Measurements from ENCODE around the gene JMY. TPM values are rescaled to one million over a fixed set of nuclear protein-coding genes. Genes with fewer than 3 reads are reported as not detected.

Gene JMY
- polyA plus RNA-seq, 1 of the 3 experiments (the other 2 are of a cell fraction), result 1.7 TPM

- Histone ChIP-seq H3K9ac (no peak overlapping the region), H3F3A (replicated peaks; ENCODE audit: insufficient read depth) (no peaks in the 10 kb centered on the region), H3K27ac (ENCODE audit: low read depth in 2 of 2, low read length in 1 of 2) (no peak overlapping the region), H4K20me1 (ENCODE audit: insufficient read depth) (no peaks in the 10 kb centered on the region), H3K4me2 (no peak overlapping the region), H3K4me1 (ENCODE audit: control insufficient read depth in 1 of 2, insufficient read depth in 2 of 2, low read depth in 1 of 2, low read length in 1 of 2) (no peaks in the 10 kb centered on the region; a peak in 1 of 4 replicates), H3K27me3 (ENCODE audit: insufficient read depth) (no peaks in the 10 kb centered on the region), H3K9me2 (no peaks in the 10 kb centered on the region), H2AFZ (ENCODE audit: low read depth) (no peak overlapping the region), H3K36me3 (replicated peaks in 1 of 2; ENCODE audit: control insufficient read depth in 1 of 2, insufficient read depth in 2 of 2, low read length in 1 of 2) (no peaks in the 10 kb centered on the region), H3K4me3 (ENCODE audit: low read depth in 2 of 2, low read length in 1 of 2) (no peak overlapping the region), H3K9me3 (no peaks in the 10 kb centered on the region), H3K79me2 (ENCODE audit: insufficient read depth) (no peaks in the 10 kb centered on the region)
- ChIA-PET POLR2A (no interaction called here), CTCF (interaction anchor here (0.7 kb wide), 2 partner anchors 118 to 850 kb away, joined by 3 read pairs; no protein-coding TSS in a partner anchor)
- TF ChIP-seq, protein P1, sequence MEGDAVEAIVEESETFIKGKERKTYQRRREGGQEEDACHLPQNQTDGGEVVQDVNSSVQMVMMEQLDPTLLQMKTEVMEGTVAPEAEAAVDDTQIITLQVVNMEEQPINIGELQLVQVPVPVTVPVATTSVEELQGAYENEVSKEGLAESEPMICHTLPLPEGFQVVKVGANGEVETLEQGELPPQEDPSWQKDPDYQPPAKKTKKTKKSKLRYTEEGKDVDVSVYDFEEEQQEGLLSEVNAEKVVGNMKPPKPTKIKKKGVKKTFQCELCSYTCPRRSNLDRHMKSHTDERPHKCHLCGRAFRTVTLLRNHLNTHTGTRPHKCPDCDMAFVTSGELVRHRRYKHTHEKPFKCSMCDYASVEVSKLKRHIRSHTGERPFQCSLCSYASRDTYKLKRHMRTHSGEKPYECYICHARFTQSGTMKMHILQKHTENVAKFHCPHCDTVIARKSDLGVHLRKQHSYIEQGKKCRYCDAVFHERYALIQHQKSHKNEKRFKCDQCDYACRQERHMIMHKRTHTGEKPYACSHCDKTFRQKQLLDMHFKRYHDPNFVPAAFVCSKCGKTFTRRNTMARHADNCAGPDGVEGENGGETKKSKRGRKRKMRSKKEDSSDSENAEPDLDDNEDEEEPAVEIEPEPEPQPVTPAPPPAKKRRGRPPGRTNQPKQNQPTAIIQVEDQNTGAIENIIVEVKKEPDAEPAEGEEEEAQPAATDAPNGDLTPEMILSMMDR (IDR thresholded peaks at IDR 0.05), result no peak
- 90% methylated on average over 5 of the region's 5 CpGs for WGBS (ENCODE audit: low lambda C conversion rate)
- DNase-seq, result no peak
Measured at GRCh38 chr5:79225441-79225840, 10.5 kb upstream of the JMY start.

- no peak overlapping the region for H3K9ac ChIP-seq
- H3K36me3 ChIP-seq (replicated peaks in 1 of 2; ENCODE audit: control insufficient read depth in 1 of 2, insufficient read depth in 2 of 2, low read length in 1 of 2), result no peaks in the 10 kb centered on the region
- no peak overlapping the region for H3K4me3 ChIP-seq (ENCODE audit: low read depth in 2 of 2, low read length in 1 of 2)
- H3K4me1 ChIP-seq (ENCODE audit: control insufficient read depth in 1 of 2, insufficient read depth in 2 of 2, low read depth in 1 of 2, low read length in 1 of 2), result no peaks in the 10 kb centered on the region; a peak in 1 of 4 replicates
- ChIA-PET POLR2A (no interaction called here), CTCF (no interaction called here)
- H3F3A ChIP-seq (replicated peaks; ENCODE audit: insufficient read depth), result no peaks in the 10 kb centered on the region
- WGBS (ENCODE audit: low lambda C conversion rate), result 88% methylated on average over 4 of the region's 4 CpGs
- H3K27me3 ChIP-seq (ENCODE audit: insufficient read depth), result no peaks in the 10 kb centered on the region
- DNase-seq, result no peak
- H3K4me2 ChIP-seq, result no peak overlapping the region
- no peak for TF ChIP-seq MEF2A (IDR thresholded peaks at IDR 0.05; ENCODE audit: borderline replicate concordance, low read depth)
- TF ChIP-seq GABPA (IDR thresholded peaks at IDR 0.05; ENCODE audit: low read depth), result no peak
- TF ChIP-seq, protein P2, sequence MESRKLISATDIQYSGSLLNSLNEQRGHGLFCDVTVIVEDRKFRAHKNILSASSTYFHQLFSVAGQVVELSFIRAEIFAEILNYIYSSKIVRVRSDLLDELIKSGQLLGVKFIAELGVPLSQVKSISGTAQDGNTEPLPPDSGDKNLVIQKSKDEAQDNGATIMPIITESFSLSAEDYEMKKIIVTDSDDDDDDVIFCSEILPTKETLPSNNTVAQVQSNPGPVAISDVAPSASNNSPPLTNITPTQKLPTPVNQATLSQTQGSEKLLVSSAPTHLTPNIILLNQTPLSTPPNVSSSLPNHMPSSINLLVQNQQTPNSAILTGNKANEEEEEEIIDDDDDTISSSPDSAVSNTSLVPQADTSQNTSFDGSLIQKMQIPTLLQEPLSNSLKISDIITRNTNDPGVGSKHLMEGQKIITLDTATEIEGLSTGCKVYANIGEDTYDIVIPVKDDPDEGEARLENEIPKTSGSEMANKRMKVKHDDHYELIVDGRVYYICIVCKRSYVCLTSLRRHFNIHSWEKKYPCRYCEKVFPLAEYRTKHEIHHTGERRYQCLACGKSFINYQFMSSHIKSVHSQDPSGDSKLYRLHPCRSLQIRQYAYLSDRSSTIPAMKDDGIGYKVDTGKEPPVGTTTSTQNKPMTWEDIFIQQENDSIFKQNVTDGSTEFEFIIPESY (IDR thresholded peaks at IDR 0.05; ENCODE audit: borderline replicate concordance, low read depth), result no peak
- no peak for TF ChIP-seq FOXM1 (IDR thresholded peaks at IDR 0.05; ENCODE audit: low read depth)
- no peak for TF ChIP-seq EZH2phosphoT487 (IDR thresholded peaks at IDR 0.05; ENCODE audit: borderline replicate concordance, low read depth)
- TF ChIP-seq YY1 (IDR thresholded peaks at IDR 0.05; ENCODE audit: low read depth), result no peak
- TF ChIP-seq MXI1 (IDR thresholded peaks at IDR 0.05; ENCODE audit: low read depth, low read length), result no peak
- no peak for TF ChIP-seq NRF1 (IDR thresholded peaks at IDR 0.05; ENCODE audit: low read depth, low read length)
- TF ChIP-seq, protein P3, sequence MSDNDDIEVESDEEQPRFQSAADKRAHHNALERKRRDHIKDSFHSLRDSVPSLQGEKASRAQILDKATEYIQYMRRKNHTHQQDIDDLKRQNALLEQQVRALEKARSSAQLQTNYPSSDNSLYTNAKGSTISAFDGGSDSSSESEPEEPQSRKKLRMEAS (IDR thresholded peaks at IDR 0.05; ENCODE audit: low read depth), result no peak
- no peak for TF ChIP-seq NFIC (IDR thresholded peaks at IDR 0.05; ENCODE audit: borderline replicate concordance)
- TF ChIP-seq SMC3 (IDR thresholded peaks at IDR 0.05; ENCODE audit: low read depth, low read length), result no peak
- no peak for TF ChIP-seq TAF1 (IDR thresholded peaks at IDR 0.05; ENCODE audit: borderline replicate concordance, low read depth, low read length)
- no peak for TF ChIP-seq FOXJ3 (CRISPR knock-in tag; IDR thresholded peaks at IDR 0.05)
- TF ChIP-seq RFX5 (IDR thresholded peaks at IDR 0.05; ENCODE audit: low read length), result no peak
- H3K9me2 ChIP-seq, result no peaks in the 10 kb centered on the region
- H2AFZ ChIP-seq (ENCODE audit: low read depth), result no peak overlapping the region
- no peaks in the 10 kb centered on the region for H3K79me2 ChIP-seq (ENCODE audit: insufficient read depth)
- no peaks in the 10 kb centered on the region for H4K20me1 ChIP-seq (ENCODE audit: insufficient read depth)
- H3K27ac ChIP-seq (ENCODE audit: low read depth in 2 of 2, low read length in 1 of 2), result no peak overlapping the region
- no peaks in the 10 kb centered on the region for H3K9me3 ChIP-seq
Measured at GRCh38 chr5:79227484-79228025, 8.4 kb upstream of the JMY start.
